PC-3 (cell line): ENCODE data around the gene SGMS1.

ENCODE experiments used
- EZH2 ChIP-seq: fragments of 300-600 bp; sonication (generic); IDR thresholded peaks from one replicate; pipeline ENCODE4 v1.6.1; 2017; ENCODE audit warnings: antibody characterized with exemption, mild to moderate bottlenecking, low read length; ENCODE audit not compliant: unreplicated experiment
- EZH2phosphoT487 ChIP-seq: fragments of 300-600 bp; sonication (generic); IDR thresholded peaks from 2 replicates; pipeline ENCODE4 v1.6.1; 2018; ENCODE audit warnings: mild to moderate bottlenecking, antibody characterized with exemption, low read length, borderline replicate concordance
- TF ChIP-seq, protein P1 (sequence below): fragments of 300-600 bp; sonication (generic); conservative IDR thresholded peaks from 2 replicates; pipeline ENCODE4 v1.5.1; 2017; ENCODE audit warnings: antibody characterized with exemption, low read depth, mild to moderate bottlenecking, low read length

DNA sequence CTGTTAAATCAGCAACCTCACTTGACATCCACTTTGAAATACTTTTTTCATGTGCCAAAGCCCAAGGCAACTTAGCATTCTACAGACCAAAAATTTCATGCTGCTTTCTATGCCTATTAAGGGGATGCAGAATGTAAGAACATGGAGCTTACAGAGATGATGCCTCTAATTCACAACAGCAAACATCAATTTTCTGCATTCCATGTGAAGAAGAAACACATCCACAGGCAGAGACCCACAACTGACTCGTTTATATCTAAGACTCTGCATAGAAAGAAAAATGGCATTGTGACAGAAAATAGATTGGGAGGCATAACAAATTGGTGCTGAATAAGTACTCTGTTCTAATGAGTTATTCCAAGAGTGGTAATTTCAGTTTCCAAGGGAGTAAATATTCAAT, 107.6 kb downstream of the SGMS1 start:
- TF ChIP-seq EZH2phosphoT487 = no peak
- TF ChIP-seq, protein P1, sequence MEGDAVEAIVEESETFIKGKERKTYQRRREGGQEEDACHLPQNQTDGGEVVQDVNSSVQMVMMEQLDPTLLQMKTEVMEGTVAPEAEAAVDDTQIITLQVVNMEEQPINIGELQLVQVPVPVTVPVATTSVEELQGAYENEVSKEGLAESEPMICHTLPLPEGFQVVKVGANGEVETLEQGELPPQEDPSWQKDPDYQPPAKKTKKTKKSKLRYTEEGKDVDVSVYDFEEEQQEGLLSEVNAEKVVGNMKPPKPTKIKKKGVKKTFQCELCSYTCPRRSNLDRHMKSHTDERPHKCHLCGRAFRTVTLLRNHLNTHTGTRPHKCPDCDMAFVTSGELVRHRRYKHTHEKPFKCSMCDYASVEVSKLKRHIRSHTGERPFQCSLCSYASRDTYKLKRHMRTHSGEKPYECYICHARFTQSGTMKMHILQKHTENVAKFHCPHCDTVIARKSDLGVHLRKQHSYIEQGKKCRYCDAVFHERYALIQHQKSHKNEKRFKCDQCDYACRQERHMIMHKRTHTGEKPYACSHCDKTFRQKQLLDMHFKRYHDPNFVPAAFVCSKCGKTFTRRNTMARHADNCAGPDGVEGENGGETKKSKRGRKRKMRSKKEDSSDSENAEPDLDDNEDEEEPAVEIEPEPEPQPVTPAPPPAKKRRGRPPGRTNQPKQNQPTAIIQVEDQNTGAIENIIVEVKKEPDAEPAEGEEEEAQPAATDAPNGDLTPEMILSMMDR = no peak
- no peak for TF ChIP-seq EZH2
